ENCODE measurements around the gene CCDC74B.

GRCh38 chr2:130183512-130184373 is 38.8 kb upstream of the CCDC74B start:
- TF ChIP-seq FOXM1 (IDR thresholded peaks at IDR 0.05; ENCODE audit: borderline replicate concordance), result no peak
- TF ChIP-seq ZNF384 (IDR thresholded peaks at IDR 0.05), result no peak
- TF ChIP-seq LEF1 (IDR thresholded peaks at IDR 0.05; ENCODE audit: borderline replicate concordance), result no peak
- TF ChIP-seq FOXK2 (IDR thresholded peaks at IDR 0.05), result no peak
- TF ChIP-seq BHLHE40 (IDR thresholded peaks at IDR 0.05; ENCODE audit: borderline replicate concordance), result no peak
- no peak for TF ChIP-seq SUZ12 (IDR thresholded peaks at IDR 0.05)
- TF ChIP-seq ELF4 (IDR thresholded peaks at IDR 0.05), result no peak
